Activated CD4-positive, CD25-positive, alpha-beta regulatory T cell treated with anti-CD3 and anti-CD28 coated beads, Interleukin-2, amount 50 U/mL, for 72 hours (primary cell): ENCODE measurements around the gene PRMT1.

ENCODE experiments used
- DNase-seq: peaks from one replicate; pipeline ENCODE4 v3.0.0; 2021

The PRMT1 gene

DNA sequence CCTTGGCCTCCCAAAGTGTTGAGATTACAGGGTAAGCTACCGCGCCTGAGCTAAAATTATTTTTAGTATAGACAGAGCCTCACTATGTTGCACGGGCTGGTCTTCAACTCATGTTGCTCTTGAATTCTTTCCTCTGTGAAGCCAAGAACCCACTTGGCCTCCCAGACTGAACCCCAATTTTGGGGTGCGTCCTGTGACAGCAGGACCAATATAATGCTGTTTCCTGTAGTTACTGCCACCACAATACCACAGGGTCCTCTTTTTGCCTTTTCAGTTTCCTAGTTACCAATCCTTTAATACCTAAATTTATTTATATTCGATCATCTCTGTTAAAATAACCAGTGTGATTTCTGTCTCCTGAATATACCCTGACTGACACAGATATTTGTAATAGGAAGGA is 53.1 kb downstream of the PRMT1 start:
- no peak for DNase-seq
